Osteocyte (in vitro differentiated cells): ENCODE measurements around the gene IPMK. TPM values are rescaled to one million over a fixed set of nuclear protein-coding genes. Genes with fewer than 3 reads are reported as not detected.
"Not testable (repeated sequence)": the region's sequence is repeated elsewhere in the genome, so short reads cannot be mapped to it uniquely, and the experiment has no call there.

Experiments
- DNase-seq: peaks from one replicate; pipeline ENCODE4 v3.0.0; 2021; ENCODE audit warnings: mixed read lengths; ENCODE audit not compliant: unreplicated experiment; ENCODE audit errors: extremely low spot score
- H3K27ac Mint-ChIP-seq: one replicate; pipeline ENCODE4 v1.8.0; 2021; ENCODE audit warnings: mild to moderate bottlenecking, mixed read lengths; ENCODE audit not compliant: unreplicated experiment
- H3K27me3 Mint-ChIP-seq: one replicate; pipeline ENCODE4 v1.8.0; 2021; ENCODE audit warnings: mixed read lengths; ENCODE audit not compliant: unreplicated experiment
- H3K36me3 Mint-ChIP-seq: one replicate; pipeline ENCODE4 v1.8.0; 2021; ENCODE audit warnings: mixed read lengths; ENCODE audit not compliant: unreplicated experiment
- H3K4me1 Mint-ChIP-seq: one replicate; pipeline ENCODE4 v1.8.0; 2021; ENCODE audit warnings: mixed read lengths; ENCODE audit not compliant: unreplicated experiment
- H3K4me3 Mint-ChIP-seq: one replicate; pipeline ENCODE4 v1.8.0; 2021; ENCODE audit warnings: mild to moderate bottlenecking, moderate library complexity, mixed read lengths; ENCODE audit not compliant: unreplicated experiment
- H3K9me3 Mint-ChIP-seq: one replicate; pipeline ENCODE4 v1.8.0; 2021; ENCODE audit warnings: mixed read lengths; ENCODE audit not compliant: unreplicated experiment
- total RNA-seq: library from RNA; stranded (reverse); gene quantifications from 2 replicates; pipeline ENCODE4 v1.2.1, GENCODE V29; 2021
- TF ChIP-seq, protein P1 (sequence below): fragments of 200-600 bp; sonication (generic); IDR thresholded peaks from 2 replicates; pipeline ENCODE4 v1.5.0; 2021; ENCODE audit warnings: antibody characterized with exemption, mild to moderate bottlenecking, moderate library complexity

IPMK gene
- total RNA-seq, 1 donor from 2014 or later: 5.9 TPM

DNA sequence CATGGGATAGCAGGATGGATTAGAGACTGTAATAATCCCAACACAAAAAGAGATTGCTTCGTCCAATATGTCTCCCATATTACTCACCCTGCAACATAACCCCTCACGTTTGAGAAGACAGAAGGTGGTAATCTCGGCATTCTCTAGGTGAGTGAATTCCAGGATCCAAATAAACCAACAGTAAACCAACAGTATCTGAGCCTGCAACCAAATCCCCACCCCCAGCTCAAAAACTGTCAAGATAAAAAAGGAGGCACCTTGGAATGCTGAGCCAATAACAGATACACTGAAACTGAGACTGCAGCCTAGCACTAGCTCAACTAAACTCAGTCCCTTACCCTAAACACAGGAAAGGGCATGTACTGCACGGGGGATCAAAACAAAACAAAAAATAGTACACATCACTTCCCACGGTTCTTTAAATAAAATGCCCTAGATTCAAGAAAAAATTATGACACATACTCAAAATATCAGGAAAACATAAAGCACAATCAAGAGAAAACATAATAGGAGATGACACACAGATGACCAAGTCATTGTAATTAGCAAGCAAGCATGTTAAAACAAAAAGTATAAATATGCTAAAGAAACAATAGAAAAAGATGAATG is 28.0 kb downstream of the IPMK start:
- Mint-ChIP-seq H3K4me1 (peaks cover 54% of the 10 kb centered on the region), H3K27ac (peak overlapping the region; percentile 85), H3K4me3 (no peak overlapping the region), H3K27me3 (no peaks in the 10 kb centered on the region), H3K36me3 (peaks cover 18% of the 10 kb centered on the region), H3K9me3 (no peaks in the 10 kb centered on the region)
- no peak for DNase-seq
- TF ChIP-seq, protein P1, sequence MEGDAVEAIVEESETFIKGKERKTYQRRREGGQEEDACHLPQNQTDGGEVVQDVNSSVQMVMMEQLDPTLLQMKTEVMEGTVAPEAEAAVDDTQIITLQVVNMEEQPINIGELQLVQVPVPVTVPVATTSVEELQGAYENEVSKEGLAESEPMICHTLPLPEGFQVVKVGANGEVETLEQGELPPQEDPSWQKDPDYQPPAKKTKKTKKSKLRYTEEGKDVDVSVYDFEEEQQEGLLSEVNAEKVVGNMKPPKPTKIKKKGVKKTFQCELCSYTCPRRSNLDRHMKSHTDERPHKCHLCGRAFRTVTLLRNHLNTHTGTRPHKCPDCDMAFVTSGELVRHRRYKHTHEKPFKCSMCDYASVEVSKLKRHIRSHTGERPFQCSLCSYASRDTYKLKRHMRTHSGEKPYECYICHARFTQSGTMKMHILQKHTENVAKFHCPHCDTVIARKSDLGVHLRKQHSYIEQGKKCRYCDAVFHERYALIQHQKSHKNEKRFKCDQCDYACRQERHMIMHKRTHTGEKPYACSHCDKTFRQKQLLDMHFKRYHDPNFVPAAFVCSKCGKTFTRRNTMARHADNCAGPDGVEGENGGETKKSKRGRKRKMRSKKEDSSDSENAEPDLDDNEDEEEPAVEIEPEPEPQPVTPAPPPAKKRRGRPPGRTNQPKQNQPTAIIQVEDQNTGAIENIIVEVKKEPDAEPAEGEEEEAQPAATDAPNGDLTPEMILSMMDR: no peak

DNA sequence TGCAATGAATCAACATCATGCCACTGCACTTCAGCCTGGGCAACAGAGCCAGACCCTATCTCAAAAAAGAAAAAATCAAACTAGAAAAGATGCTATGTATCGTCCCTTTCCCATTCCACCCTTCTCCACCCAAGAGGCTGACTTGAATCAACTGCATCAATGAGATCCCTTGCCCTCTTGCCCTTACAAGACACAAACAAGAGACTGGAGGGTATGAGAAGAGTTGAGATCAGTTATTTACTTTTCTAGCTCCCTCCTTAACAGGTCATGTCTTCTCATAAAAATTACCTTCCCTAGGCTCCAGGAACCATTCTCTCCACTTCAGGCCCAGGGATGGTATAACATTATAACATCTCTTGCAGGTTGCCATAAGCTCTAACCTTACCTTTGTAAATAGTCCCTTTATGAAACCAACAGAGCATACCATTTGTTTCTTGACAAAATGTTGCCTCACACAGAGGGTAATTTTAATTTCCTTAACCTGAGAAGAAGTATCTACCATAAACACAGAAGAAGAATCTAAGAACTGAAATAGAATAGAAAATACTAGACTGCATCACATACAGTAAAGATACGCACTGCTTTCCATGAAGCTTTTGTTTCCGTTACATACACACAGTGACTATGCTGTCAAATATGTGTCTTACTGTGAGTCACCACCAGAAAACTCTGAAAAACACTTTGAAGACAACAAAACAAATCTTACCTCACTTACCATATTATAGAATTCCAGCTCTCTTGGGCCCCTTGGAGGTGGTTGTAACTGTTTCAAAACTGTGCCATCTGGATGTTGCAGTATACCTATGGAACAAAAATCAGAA is 30.5 kb downstream of the IPMK start:
- Mint-ChIP-seq H3K27ac (peak overlapping the region; percentile 74), H3K9me3 (no peaks in the 10 kb centered on the region), H3K36me3 (peaks cover 37% of the 10 kb centered on the region), H3K27me3 (no peaks in the 10 kb centered on the region), H3K4me1 (peaks cover 52% of the 10 kb centered on the region), H3K4me3 (no peak overlapping the region)
- DNase-seq: no peak
- TF ChIP-seq, protein P1: no peak

DNA sequence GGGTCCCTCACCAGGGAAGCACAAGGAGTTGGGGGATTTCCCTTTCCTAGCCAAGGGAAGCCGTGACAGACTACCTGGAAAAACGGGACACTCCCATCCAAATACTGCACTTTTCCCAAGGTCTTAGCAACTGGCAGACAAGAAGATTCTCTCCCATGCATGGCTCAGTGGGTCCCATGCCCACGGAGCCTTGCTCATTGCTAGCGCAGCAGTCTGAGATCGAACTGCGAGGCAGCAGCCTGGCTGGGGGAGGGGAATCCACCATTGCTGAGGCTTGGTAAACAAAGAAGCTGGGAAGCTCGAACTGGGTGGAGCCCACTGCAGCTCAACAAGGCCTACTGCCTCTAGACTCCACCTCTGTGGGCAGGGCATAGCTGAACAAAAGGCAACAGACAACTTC is 37.8 kb downstream of the IPMK start:
- H3K4me1 Mint-ChIP-seq, DNase-seq, H3K4me3 Mint-ChIP-seq, H3K27me3 Mint-ChIP-seq, H3K9me3 Mint-ChIP-seq, H3K27ac Mint-ChIP-seq: not testable (repeated sequence)
- peaks cover 70% of the 10 kb centered on the region for H3K36me3 Mint-ChIP-seq

DNA sequence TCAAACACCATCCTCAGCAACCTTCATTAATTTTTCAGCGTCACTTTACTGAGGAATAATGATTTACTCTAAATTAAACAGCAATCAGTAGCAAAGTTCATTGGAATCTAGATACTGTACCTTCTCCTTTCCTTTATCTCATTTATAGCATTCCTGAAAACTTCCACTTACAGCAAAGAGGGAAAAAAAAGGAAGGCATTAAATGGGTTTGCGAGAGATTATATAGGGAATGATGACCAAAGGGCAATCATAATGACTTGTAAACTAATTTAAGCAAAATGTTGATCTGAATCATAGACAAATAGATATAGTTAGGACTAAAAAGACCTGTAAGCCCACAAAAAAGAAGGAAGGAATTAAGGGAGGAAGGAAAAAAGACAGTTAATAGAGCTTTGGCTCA is 42.0 kb downstream of the IPMK start:
- H3K27ac Mint-ChIP-seq: no peak overlapping the region
- no peak overlapping the region for H3K4me3 Mint-ChIP-seq
- no peaks in the 10 kb centered on the region for H3K4me1 Mint-ChIP-seq
- H3K27me3 Mint-ChIP-seq: no peaks in the 10 kb centered on the region
- TF ChIP-seq, protein P1: no peak
- DNase-seq: no peak
- H3K36me3 Mint-ChIP-seq: peaks cover 36% of the 10 kb centered on the region
- no peaks in the 10 kb centered on the region for H3K9me3 Mint-ChIP-seq

DNA sequence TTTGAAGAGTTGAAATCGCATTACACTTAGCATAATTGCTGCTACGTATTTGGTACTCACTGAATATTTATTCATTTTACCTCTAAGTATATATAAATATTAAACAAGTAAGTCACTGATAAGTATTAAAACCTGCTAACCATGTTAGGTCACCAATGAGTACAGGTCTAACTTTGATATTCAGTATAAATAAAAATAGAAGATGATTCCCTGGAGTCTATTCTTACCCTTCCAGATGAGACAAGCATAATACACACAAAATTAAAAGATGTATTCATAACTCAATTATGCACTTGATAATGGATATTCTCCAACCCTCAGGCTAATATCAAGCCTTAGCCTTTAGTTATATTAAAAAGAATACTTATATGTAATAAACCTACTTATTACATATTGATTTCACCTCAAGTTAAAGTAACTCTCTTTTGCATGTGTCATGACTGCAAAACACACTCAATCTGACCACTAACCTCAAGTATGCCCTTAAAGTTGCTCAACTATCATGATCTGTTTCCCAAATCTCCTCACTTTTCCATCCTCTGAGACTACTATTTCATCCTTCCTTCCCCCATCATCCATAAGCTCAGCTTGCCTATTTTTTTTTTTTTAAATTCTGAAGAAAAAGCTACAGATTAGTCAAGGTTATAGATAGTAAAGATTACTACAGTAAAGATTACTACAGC is 46.8 kb downstream of the IPMK start:
- Mint-ChIP-seq H3K4me3 (no peak overlapping the region), H3K9me3 (no peaks in the 10 kb centered on the region), H3K27ac (no peak overlapping the region), H3K4me1 (peaks cover 8% of the 10 kb centered on the region), H3K36me3 (peaks cover 21% of the 10 kb centered on the region), H3K27me3 (no peaks in the 10 kb centered on the region)
- DNase-seq: no peak
- TF ChIP-seq, protein P1: no peak
